Natural killer cell treated with Interleukin-12 subunit alpha and Interleukin-12 subunit beta and Interleukin-15 and Interleukin-18, amount 100 ng/mL, for 72 hours (primary cell): Measurements from ENCODE around the gene SNX10. TPM values are rescaled to one million over a fixed set of nuclear protein-coding genes. Genes with fewer than 3 reads are reported as not detected.
"Not testable (repeated sequence)": the region's sequence is repeated elsewhere in the genome, so short reads cannot be mapped to it uniquely, and the experiment has no call there.

Experiments
- ATAC-seq, 2 donors: fragments of 150-1000 bp; cut with Tn5 transposase in 1 of 2; sonication (Bioruptor Pico), chemical (Tn5 transposase) in 1 of 2; 2 replicates each; pipeline ENCODE4 v1.10.0; 2021
- DNase-seq: peaks from one replicate; pipeline ENCODE4 v3.0.0; 2022; ENCODE audit warnings: low spot score
- H3K27ac Mint-ChIP-seq, 2 donors: 1 replicate in 1 of 2; 2 replicates in 1 of 2; pipeline ENCODE4 v1.8.0; 2022; ENCODE audit warnings: mixed read lengths in 2 of 2, mild to moderate bottlenecking in 1 of 2, moderate library complexity in 1 of 2
- H3K27me3 Mint-ChIP-seq, 2 donors: 1 replicate in 1 of 2; 2 replicates in 1 of 2; pipeline ENCODE4 v1.8.0; 2022; ENCODE audit warnings: mixed read lengths in 2 of 2
- H3K36me3 Mint-ChIP-seq: one replicate; pipeline ENCODE4 v1.8.0; 2022; ENCODE audit warnings: mixed read lengths
- H3K4me1 Mint-ChIP-seq, 2 donors: 1 replicate in 1 of 2; 2 replicates in 1 of 2; pipeline ENCODE4 v1.8.0; 2022; ENCODE audit warnings: low read depth in 2 of 2, mixed read lengths in 2 of 2, mild to moderate bottlenecking in 1 of 2
- H3K4me3 Mint-ChIP-seq: one replicate; pipeline ENCODE4 v1.8.0; 2022; ENCODE audit warnings: mixed read lengths
- H3K9me3 Mint-ChIP-seq: 2 replicates; pipeline ENCODE4 v1.8.0; 2022; ENCODE audit warnings: mixed read lengths
- total RNA-seq, 2 donors: library from RNA; stranded (reverse); gene quantifications; one replicate each; pipeline ENCODE4 v1.2.3, GENCODE V29; 2022

The SNX10 gene
- total RNA-seq, 2 donors from 2014 or later, result 47.2 to 81.7 TPM

- no peak for DNase-seq
- Mint-ChIP-seq H3K4me1 (peaks cover 6 to 9% of the 10 kb centered on the region in 2 donors), H3K9me3 (no peaks in the 10 kb centered on the region), H3K36me3 (no peaks in the 10 kb centered on the region), H3K4me3 (no peak overlapping the region), H3K27ac (no peak overlapping the region), H3K27me3 (no peaks in the 10 kb centered on the region)
- peak; percentile 55 to 74 for ATAC-seq
These were observed 6.5 kb upstream of the SNX10 start for GRCh38 chr7:26284995-26285632.

- DNase-seq (no peak), ATAC-seq (no peak)
- Mint-ChIP-seq H3K4me1 (peaks cover 0 to under 1% of the 10 kb centered on the region in 2 donors), H3K36me3 (no peaks in the 10 kb centered on the region), H3K27me3 (no peaks in the 10 kb centered on the region), H3K27ac (no peak overlapping the region), H3K9me3 (no peaks in the 10 kb centered on the region), H3K4me3 (no peak overlapping the region)
These were observed 5.5 kb upstream of the SNX10 start for GRCh38 chr7:26286157-26286556.

- not testable (repeated sequence) for H3K4me3 Mint-ChIP-seq, DNase-seq, ATAC-seq, H3K36me3 Mint-ChIP-seq, H3K9me3 Mint-ChIP-seq, H3K27me3 Mint-ChIP-seq
- H3K4me1 Mint-ChIP-seq, result peaks cover 8 to 11% of the 10 kb centered on the region in 2 donors
- peak overlapping the region in 1 of 2 donors; percentile 59 for H3K27ac Mint-ChIP-seq
These were observed 3.5 kb upstream of the SNX10 start for GRCh38 chr7:26288126-26288525.

- Mint-ChIP-seq H3K27me3 (no peaks in the 10 kb centered on the region), H3K4me3 (peak overlapping the region; percentile 99)
- DNase-seq, result no peak
These were observed 411 bp upstream of the SNX10 start for GRCh38 chr7:26291251-26291650.

GRCh38 chr7:26292768-26293560 is 1.3 kb downstream of the SNX10 start:
- Mint-ChIP-seq H3K9me3 (no peaks in the 10 kb centered on the region), H3K36me3 (no peaks in the 10 kb centered on the region), H3K27me3 (no peaks in the 10 kb centered on the region), H3K27ac (peak overlapping the region; percentile 89 to 94), H3K4me1 (peaks cover 37 to 41% of the 10 kb centered on the region in 2 donors), H3K4me3 (peak overlapping the region; percentile 99)
- ATAC-seq (no peak), DNase-seq (no peak)

More at GRCh38 chr7:26291251-26291650, 411 bp upstream of the SNX10 start:
- no peak for ATAC-seq
- Mint-ChIP-seq H3K27ac (peak overlapping the region; percentile 89 to 94), H3K9me3 (no peaks in the 10 kb centered on the region), H3K4me1 (peaks cover 31 to 39% of the 10 kb centered on the region in 2 donors), H3K36me3 (no peaks in the 10 kb centered on the region)

- H3K9me3 Mint-ChIP-seq, result no peaks in the 10 kb centered on the region
- DNase-seq, result peak; percentile 85
- peak overlapping the region; percentile 89 to 94 for H3K27ac Mint-ChIP-seq
- H3K4me1 Mint-ChIP-seq, result peaks cover 43 to 48% of the 10 kb centered on the region in 2 donors
- H3K27me3 Mint-ChIP-seq, result no peaks in the 10 kb centered on the region
- peak; percentile 91 to 93 for ATAC-seq
- peak overlapping the region; percentile 99 for H3K4me3 Mint-ChIP-seq
- peaks cover 1% of the 10 kb centered on the region for H3K36me3 Mint-ChIP-seq
These were observed 2.1 kb downstream of the SNX10 start for GRCh38 chr7:26293569-26294308.

GRCh38 chr7:26295015-26295414 is 3.4 kb downstream of the SNX10 start:
- Mint-ChIP-seq H3K9me3 (no peaks in the 10 kb centered on the region), H3K27ac (peak overlapping the region; percentile 89 to 94), H3K4me3 (peak overlapping the region; percentile 99), H3K36me3 (peaks cover 6% of the 10 kb centered on the region), H3K27me3 (no peaks in the 10 kb centered on the region), H3K4me1 (peaks cover 46 to 52% of the 10 kb centered on the region in 2 donors)
- DNase-seq (no peak), ATAC-seq (no peak)

GRCh38 chr7:26295586-26295985 is 3.9 kb downstream of the SNX10 start:
- H3K27me3 Mint-ChIP-seq, result no peaks in the 10 kb centered on the region
- H3K27ac Mint-ChIP-seq, result peak overlapping the region; percentile 89 to 94

GRCh38 chr7:26298472-26299058 is 6.9 kb downstream of the SNX10 start:
- no peak for DNase-seq
- H3K36me3 Mint-ChIP-seq, result peaks cover 14% of the 10 kb centered on the region
- peaks cover 40 to 52% of the 10 kb centered on the region in 2 donors for H3K4me1 Mint-ChIP-seq
- H3K27ac Mint-ChIP-seq, result peak overlapping the region; percentile 19 to 72
- H3K9me3 Mint-ChIP-seq, result no peaks in the 10 kb centered on the region
- H3K4me3 Mint-ChIP-seq, result no peak overlapping the region
- H3K27me3 Mint-ChIP-seq, result no peaks in the 10 kb centered on the region
- no peak for ATAC-seq

More at GRCh38 chr7:26295586-26295985, 3.9 kb downstream of the SNX10 start:
- H3K4me3 Mint-ChIP-seq, result no peak overlapping the region
- DNase-seq (no peak), ATAC-seq (no peak)
- H3K4me1 Mint-ChIP-seq, result peaks cover 46 to 52% of the 10 kb centered on the region in 2 donors
- H3K9me3 Mint-ChIP-seq, result no peaks in the 10 kb centered on the region
- peaks cover 6% of the 10 kb centered on the region for H3K36me3 Mint-ChIP-seq

- Mint-ChIP-seq H3K27ac (peak overlapping the region; percentile 92 to 100), H3K36me3 (peaks cover 17% of the 10 kb centered on the region), H3K9me3 (no peaks in the 10 kb centered on the region), H3K4me1 (peaks cover 27 to 47% of the 10 kb centered on the region in 2 donors), H3K27me3 (no peaks in the 10 kb centered on the region), H3K4me3 (peak overlapping the region; percentile 69)
- ATAC-seq (peak; percentile 76 to 86), DNase-seq (peak; percentile 77)
These were observed 13.6 kb downstream of the SNX10 start for GRCh38 chr7:26305090-26305868.

- peak overlapping the region; percentile 92 to 100 for H3K27ac Mint-ChIP-seq
- DNase-seq (no peak), ATAC-seq (peak in 1 of 2 donors; percentile 63)
- H3K9me3 Mint-ChIP-seq, result no peaks in the 10 kb centered on the region
- H3K27me3 Mint-ChIP-seq, result no peaks in the 10 kb centered on the region
- peak overlapping the region; percentile 69 for H3K4me3 Mint-ChIP-seq
- H3K36me3 Mint-ChIP-seq, result peaks cover 15% of the 10 kb centered on the region
- peaks cover 27 to 45% of the 10 kb centered on the region in 2 donors for H3K4me1 Mint-ChIP-seq
These were observed 14.4 kb downstream of the SNX10 start for GRCh38 chr7:26305869-26306665.

GRCh38 chr7:26306790-26307189 is 15.1 kb downstream of the SNX10 start:
- ATAC-seq (no peak), DNase-seq (no peak)
- H3K27ac Mint-ChIP-seq, result peak overlapping the region; percentile 85 to 92
- H3K4me1 Mint-ChIP-seq, result peaks cover 27 to 43% of the 10 kb centered on the region in 2 donors
- peaks cover 13% of the 10 kb centered on the region for H3K36me3 Mint-ChIP-seq
- no peaks in the 10 kb centered on the region for H3K9me3 Mint-ChIP-seq
- H3K4me3 Mint-ChIP-seq, result peak overlapping the region; percentile 2
- no peaks in the 10 kb centered on the region for H3K27me3 Mint-ChIP-seq
